Measurements from ENCODE around the gene GPR176. TPM values are rescaled to one million over a fixed set of nuclear protein-coding genes. Genes with fewer than 3 reads are reported as not detected.

Gene GPR176
- total RNA-seq, 8 experiments from 2014 or later: 7.5 to 48.8 (median 14.0) TPM

DNA sequence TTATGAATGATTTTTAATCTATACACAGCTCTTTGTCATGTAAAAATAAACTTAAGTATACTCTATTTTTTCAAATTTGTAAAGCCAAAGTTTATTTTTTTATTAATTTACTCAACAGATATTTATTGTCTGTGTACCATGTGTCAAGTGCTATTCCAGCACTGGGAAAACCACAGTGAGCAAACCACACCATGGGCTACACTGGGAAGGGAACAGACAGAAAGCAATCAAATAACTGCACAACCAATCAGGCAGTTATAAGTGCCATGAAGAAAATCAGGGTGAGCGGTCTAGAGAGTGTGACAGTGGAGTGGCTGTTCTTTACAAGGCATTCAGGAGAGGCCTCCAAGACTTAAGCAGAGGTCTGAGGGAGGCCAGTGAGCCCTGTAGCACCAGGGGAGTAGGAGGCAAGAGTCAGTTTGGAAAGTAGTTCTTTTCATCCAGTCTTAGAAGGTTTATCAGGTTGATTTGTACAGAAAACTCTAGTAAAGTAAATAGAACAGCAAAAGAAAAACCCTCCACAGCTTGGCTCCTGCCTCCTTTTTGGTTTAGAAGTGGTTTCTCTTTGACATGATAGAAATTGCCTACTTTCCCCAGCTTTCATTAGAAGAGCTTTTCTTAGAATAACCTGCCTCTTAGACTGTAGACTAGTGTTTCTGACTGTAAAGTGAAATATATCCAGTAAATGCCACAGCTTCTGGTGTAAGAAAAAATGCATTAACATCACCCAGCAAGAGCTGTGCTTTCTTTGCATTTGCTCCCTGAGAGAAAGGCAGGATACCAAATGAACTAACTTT, 27.5 kb upstream of the GPR176 start:
- no peak for ATAC-seq (replicated peaks in 6 of 8)
- in situ Hi-C loops (cut with MboI; ENCODE audit: low pct_unique_long_range_greater_than_20kb in 2 of 9, low sequenced_read_pairs in 9 of 9, unreplicated experiment in 9 of 9): no loop called here

DNA sequence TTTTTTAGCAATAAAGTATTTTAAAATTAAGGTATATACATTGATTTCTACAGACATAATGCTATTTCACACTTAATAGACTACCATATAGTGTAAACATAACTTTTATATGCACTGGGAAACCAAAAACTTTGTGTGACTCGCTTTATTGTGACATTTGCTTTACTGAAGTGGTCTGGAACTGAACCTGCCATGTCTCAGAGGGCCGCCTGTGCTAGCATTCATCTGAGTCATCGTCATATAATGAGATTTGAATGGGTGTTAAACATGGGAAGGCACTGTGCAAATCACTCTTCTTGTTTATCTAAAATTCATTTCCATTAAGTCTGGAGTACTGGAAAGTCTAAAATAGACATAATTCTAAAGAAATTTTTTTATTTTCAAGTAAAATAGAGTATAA, 26.8 kb upstream of the GPR176 start:
- Histone ChIP-seq H3K4me1 (replicated peaks in 1 of 2) (no peaks in the 10 kb centered on the region), H3K27ac (no peak overlapping the region), H3K4me3 (no peak overlapping the region)
- 52 to 100% (median 78%) methylated on average over 1 to 3 of the region's 3 CpGs; no CpG with 5 or more reads in 3 of the 10 experiments for WGBS, 10 experiments
- in situ Hi-C loops (cut with MboI; ENCODE audit: low pct_unique_long_range_greater_than_20kb in 2 of 9, low sequenced_read_pairs in 9 of 9, unreplicated experiment in 9 of 9): no loop called here
- peak in 2 of 8 experiments; percentile 44 to 61 for ATAC-seq (replicated peaks in 6 of 8)

More for the DNA sequence above, 27.5 kb upstream of the GPR176 start:
- no peaks in the 10 kb centered on the region for H3K4me1 ChIP-seq (replicated peaks in 1 of 2)
- no peak overlapping the region for H3K4me3 ChIP-seq
- H3K27ac ChIP-seq: no peak overlapping the region
- 86 to 100% methylated on average over 1 of the region's 1 CpG; no CpG with 5 or more reads in 8 of the 10 experiments for WGBS, 10 experiments

DNA sequence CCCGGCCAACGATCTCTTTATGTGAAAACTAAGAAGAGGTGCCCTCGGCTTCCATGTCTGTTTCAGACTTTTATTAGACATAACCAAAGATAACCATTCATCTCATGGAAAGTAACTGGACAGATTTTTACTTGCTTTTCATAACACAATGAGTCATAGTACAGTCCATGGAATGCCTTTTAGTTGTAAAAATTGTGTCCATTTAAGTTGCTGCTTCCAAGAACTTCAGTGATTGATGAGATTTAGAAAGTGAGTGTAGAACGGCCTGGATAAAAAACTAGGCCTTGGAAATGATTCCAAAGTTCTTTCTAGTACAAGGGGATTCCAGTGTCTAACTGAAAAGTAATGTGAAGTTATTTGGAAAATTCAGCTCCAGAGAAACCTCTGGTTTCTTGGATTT, 24.7 kb upstream of the GPR176 start:
- no peak for ATAC-seq (replicated peaks in 6 of 8)
- 40 to 100% (median 89%) methylated on average over 1 to 3 of the region's 4 CpGs; no CpG with 5 or more reads in 1 of the 10 experiments for WGBS, 10 experiments
- in situ Hi-C loops (cut with MboI; ENCODE audit: low pct_unique_long_range_greater_than_20kb in 2 of 9, low sequenced_read_pairs in 9 of 9, unreplicated experiment in 9 of 9): no loop called here

GRCh38 chr15:39942753-39943150, 22.7 kb upstream of the GPR176 start:
- 78 to 100% (median 96%) methylated on average over 1 to 3 of the region's 3 CpGs; no CpG with 5 or more reads in 1 of the 10 experiments for WGBS, 10 experiments
- H3K4me1 ChIP-seq (replicated peaks in 1 of 2): no peaks in the 10 kb centered on the region
- no peak overlapping the region for H3K27ac ChIP-seq
- peak in 2 of 8 experiments; percentile 7 to 36 for ATAC-seq (replicated peaks in 6 of 8)
- no peak overlapping the region for H3K4me3 ChIP-seq
- in situ Hi-C loops (cut with MboI; ENCODE audit: low pct_unique_long_range_greater_than_20kb in 2 of 9, low sequenced_read_pairs in 9 of 9, unreplicated experiment in 9 of 9): no loop called here

More for the DNA sequence above, 24.7 kb upstream of the GPR176 start:
- H3K4me3 ChIP-seq: no peak overlapping the region
- no peak overlapping the region for H3K27ac ChIP-seq
- H3K4me1 ChIP-seq (replicated peaks in 1 of 2): no peaks in the 10 kb centered on the region

DNA sequence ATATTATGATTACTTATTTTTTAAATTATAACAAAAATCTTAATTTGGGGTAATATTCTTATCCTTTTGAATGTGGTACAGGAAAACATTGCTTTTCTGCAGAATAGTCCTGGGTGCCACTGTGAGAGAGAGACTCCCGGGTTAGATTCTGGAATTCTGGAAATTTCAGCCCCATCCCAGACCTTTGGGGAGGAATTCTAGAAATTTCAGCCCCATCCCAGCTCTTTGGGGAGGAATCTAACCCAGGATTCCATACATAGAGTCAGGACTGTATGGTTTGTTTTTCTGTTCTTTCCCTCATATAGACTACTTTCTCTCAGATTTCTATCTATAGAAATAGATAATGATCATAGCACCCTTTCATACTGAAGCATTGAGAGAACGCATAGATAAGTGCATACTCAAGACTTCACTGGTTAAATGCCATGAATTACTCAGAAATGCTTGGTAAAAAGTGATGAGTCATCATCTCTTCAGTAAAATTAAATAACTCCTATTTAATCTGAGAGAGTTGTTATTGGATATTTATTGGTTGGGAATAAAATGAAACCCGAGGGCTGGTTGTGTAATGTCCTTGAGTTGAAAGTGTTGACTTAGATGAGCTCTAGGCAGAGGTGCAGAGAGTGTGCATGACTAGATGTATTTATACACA, 22.2 kb upstream of the GPR176 start:
- Histone ChIP-seq H3K4me1 (replicated peaks in 1 of 2) (no peaks in the 10 kb centered on the region), H3K27ac (no peak overlapping the region), H3K4me3 (no peak overlapping the region)
- ATAC-seq (replicated peaks in 6 of 8): peak in 2 of 8 experiments; percentile 25 to 54
- 52 to 100% (median 98%) methylated on average over 1 to 3 of the region's 3 CpGs for WGBS, 10 experiments
- in situ Hi-C loops (cut with MboI; ENCODE audit: low pct_unique_long_range_greater_than_20kb in 2 of 9, low sequenced_read_pairs in 9 of 9, unreplicated experiment in 9 of 9): no loop called here

DNA sequence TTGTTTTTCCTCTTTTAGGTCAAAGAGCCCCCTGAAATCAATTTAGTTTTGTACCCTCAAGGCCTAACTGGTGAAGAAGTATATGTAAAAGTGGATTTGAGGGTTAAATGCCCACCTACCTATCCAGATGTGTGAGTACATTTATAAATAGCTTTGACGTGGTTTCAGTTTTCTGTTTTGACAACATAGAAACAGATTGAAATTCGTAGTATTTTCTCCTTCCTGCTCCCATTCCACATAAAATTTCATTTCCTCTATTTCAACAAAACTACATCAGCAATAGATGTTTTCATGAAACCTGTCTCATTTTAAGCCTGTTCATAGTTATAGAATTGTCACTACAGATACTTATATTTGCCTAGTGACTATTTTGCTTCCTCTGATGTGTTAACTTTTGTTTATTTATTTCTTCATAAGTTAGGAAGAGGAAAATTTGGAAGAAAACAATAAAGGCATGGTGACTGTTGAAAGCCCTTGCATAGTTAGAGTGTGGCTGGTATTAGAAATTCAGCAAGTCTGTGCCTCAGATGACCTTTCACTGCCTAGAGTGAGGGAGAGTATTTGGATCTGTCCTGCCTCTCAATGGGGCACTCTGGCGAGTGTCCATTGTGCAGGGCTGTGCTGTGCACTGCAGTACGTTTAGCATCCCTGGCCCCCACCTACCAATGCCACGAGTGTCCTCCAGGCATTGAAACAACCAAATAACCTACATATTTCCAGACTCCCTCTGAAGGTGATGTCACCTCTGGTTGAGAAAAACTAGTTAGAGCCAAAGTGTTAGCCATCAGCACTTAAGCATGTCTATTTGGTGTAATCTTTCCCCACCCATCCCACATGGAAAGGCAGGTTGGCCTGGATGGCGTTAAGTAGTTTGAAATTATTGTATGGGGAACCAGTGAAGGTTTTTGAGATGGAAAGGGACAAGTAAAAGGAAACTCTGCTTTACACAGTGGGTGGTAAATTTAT, 19.7 kb upstream of the GPR176 start:
- in situ Hi-C loops (cut with MboI; ENCODE audit: low pct_unique_long_range_greater_than_20kb in 2 of 9, low sequenced_read_pairs in 9 of 9, unreplicated experiment in 9 of 9): no loop called here
- Histone ChIP-seq H3K4me1 (replicated peaks in 1 of 2) (peaks cover 3 to 6% of the 10 kb centered on the region in 2 donors), H3K27ac (no peak overlapping the region), H3K4me3 (no peak overlapping the region)
- ATAC-seq (replicated peaks in 6 of 8): no peak
- 60 to 100% (median 85%) methylated on average over 1 to 6 of the region's 6 CpGs for WGBS, 10 experiments

DNA sequence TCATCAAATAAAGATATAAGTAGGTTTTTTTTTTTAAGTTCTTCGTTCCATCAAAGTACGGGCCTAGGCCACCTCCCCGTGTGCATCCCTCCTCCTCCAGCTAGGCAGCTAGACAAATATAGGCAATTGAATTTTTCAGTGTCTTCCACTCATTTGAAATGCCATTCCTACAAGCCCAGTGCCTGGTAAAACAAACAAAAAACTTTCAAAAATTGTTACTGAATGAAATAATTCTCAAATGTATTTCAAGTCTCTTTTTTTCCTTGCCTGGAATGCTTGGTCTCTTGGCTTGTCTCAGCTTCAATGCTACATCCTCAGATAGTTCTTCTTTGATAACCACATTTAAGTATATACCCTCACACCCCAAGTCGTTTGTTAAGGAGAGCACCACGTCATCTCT, 17.6 kb upstream of the GPR176 start:
- H3K4me1 ChIP-seq (replicated peaks in 1 of 2): peaks cover 4 to 9% of the 10 kb centered on the region in 2 donors
- no peak overlapping the region for H3K4me3 ChIP-seq
- ATAC-seq (replicated peaks in 6 of 8): no peak
- whole genome bisulfite sequencing, 10 experiments: 75 to 100% (median 90%) methylated on average over 2 to 5 of the region's 5 CpGs
- no peak overlapping the region for H3K27ac ChIP-seq
- in situ Hi-C loops (cut with MboI; ENCODE audit: low pct_unique_long_range_greater_than_20kb in 2 of 9, low sequenced_read_pairs in 9 of 9, unreplicated experiment in 9 of 9): no loop called here

GRCh38 chr15:39936681-39937080, 16.6 kb upstream of the GPR176 start:
- H3K4me1 ChIP-seq (replicated peaks in 1 of 2): peaks cover 4 to 9% of the 10 kb centered on the region in 2 donors
- in situ Hi-C loops (cut with MboI; ENCODE audit: low pct_unique_long_range_greater_than_20kb in 2 of 9, low sequenced_read_pairs in 9 of 9, unreplicated experiment in 9 of 9): no loop called here
- no peak overlapping the region for H3K27ac ChIP-seq
- no peak for ATAC-seq (replicated peaks in 6 of 8)
- WGBS, 10 experiments: 8 to 100% (median 93%) methylated on average over 1 to 3 of the region's 3 CpGs; no CpG with 5 or more reads in 3 of the 10 experiments
- no peak overlapping the region for H3K4me3 ChIP-seq

GRCh38 chr15:39936187-39936586, 16.1 kb upstream of the GPR176 start:
- Histone ChIP-seq H3K27ac (no peak overlapping the region), H3K4me3 (no peak overlapping the region), H3K4me1 (replicated peaks in 1 of 2) (peaks cover 4 to 9% of the 10 kb centered on the region in 2 donors)
- ATAC-seq (replicated peaks in 6 of 8): no peak
- WGBS, 10 experiments: 13 to 100% (median 77%) methylated on average over 1 to 6 of the region's 7 CpGs; no CpG with 5 or more reads in 2 of the 10 experiments
- in situ Hi-C loops (cut with MboI; ENCODE audit: low pct_unique_long_range_greater_than_20kb in 2 of 9, low sequenced_read_pairs in 9 of 9, unreplicated experiment in 9 of 9): no loop called here

DNA sequence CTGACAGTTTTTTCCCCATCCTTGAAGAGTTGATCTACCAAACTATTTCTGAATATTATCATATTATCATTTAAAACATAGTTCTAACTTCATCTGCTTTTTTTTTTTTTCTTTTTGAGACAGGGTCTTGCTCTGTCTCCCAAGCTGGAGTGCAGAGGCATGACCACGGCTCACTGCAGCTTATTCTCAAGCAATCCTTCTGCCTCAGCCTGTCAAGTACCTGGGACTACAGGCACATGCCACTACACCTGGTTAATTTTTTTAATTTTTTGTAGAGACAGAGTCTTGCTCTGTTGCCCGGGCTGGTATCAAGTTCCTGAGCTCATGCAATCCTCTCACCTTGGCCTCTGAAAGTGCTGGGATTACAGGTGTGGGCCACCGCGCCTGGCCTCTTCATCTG, 15.2 kb upstream of the GPR176 start:
- peak overlapping the region in 1 of 5 donors; percentile 68 for H3K4me3 ChIP-seq
- in situ Hi-C loops (cut with MboI; ENCODE audit: low pct_unique_long_range_greater_than_20kb in 2 of 9, low sequenced_read_pairs in 9 of 9, unreplicated experiment in 9 of 9): no loop called here
- ATAC-seq (replicated peaks in 6 of 8): no peak
- no peak overlapping the region for H3K27ac ChIP-seq
- peaks cover 4 to 9% of the 10 kb centered on the region in 2 donors for H3K4me1 ChIP-seq (replicated peaks in 1 of 2)
- WGBS, 10 experiments: 83 to 100% (median 100%) methylated on average over 2 to 4 of the region's 4 CpGs

DNA sequence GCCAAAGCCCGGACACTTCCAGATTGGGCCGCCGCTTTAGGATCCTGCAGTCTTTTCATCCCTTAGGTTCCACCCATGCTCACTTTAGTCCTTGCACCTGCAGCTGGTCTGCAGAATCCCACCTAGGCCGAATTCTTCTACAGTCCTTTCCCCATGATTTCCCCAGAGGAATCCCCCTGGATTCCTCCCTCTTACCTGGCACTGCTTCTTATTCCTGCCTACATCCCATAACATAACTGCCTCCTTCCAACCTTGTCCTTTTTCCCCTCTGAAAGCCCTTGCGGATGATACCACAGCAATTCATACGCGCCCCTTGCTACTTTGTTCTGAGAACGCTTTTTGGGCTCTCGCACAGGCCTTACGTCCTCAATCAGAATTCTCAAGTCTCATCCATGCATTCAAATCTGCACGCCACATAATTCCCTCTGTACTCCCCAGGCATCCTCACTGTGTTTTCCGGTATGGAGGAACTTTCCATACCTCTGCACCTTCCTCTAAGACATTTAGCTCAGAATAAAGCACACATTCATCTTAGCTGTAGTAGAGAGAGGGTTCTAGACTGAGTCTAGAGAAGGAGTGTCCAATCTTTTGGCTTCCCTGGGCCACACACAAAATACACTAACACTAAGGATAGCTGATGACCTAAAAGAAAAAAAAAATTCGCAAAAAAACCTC, 14.5 kb upstream of the GPR176 start:
- ATAC-seq (replicated peaks in 6 of 8): peak; percentile 3 to 18 (median 10)
- peak overlapping the region; percentile 44 to 58 for H3K27ac ChIP-seq
- H3K4me3 ChIP-seq: peak overlapping the region; percentile 47 to 68 (median 57)
- 1 to 26% (median 14%) methylated on average over 1 to 11 of the region's 13 CpGs for WGBS, 10 experiments
- in situ Hi-C loops (cut with MboI; ENCODE audit: low pct_unique_long_range_greater_than_20kb in 2 of 9, low sequenced_read_pairs in 9 of 9, unreplicated experiment in 9 of 9): no loop called here
- peaks cover 4 to 9% of the 10 kb centered on the region in 2 donors for H3K4me1 ChIP-seq (replicated peaks in 1 of 2)

GRCh38 chr15:39931615-39932014, 11.5 kb upstream of the GPR176 start:
- WGBS, 10 experiments: 18 to 96% (median 62%) methylated on average over 2 to 3 of the region's 3 CpGs
- H3K27ac ChIP-seq: no peak overlapping the region
- no peak for ATAC-seq (replicated peaks in 6 of 8)
- H3K4me3 ChIP-seq: no peak overlapping the region
- peaks cover 4 to 9% of the 10 kb centered on the region in 2 donors for H3K4me1 ChIP-seq (replicated peaks in 1 of 2)
- in situ Hi-C loops (cut with MboI; ENCODE audit: low pct_unique_long_range_greater_than_20kb in 2 of 9, low sequenced_read_pairs in 9 of 9, unreplicated experiment in 9 of 9): no loop called here

All from motor neuron (in vitro differentiated cells).